ENCODE data around the gene LCN1. TPM values are rescaled to one million over a fixed set of nuclear protein-coding genes. Genes with fewer than 3 reads are reported as not detected.

LCN1 gene
- total and polyA plus RNA-seq, 2 of the 4 experiments (the other 2 are of a cell fraction), result not detected

- 64% methylated on average over 12 of the region's 27 CpGs; no CpG with 5 or more reads in 1 of the 2 experiments for WGBS, 2 experiments (ENCODE audit: extremely low coverage in 2 of 2, insufficient read length in 1 of 2)
- no peak overlapping the region for H3K4me2 ChIP-seq (ENCODE audit: low read depth, low read length)
- DNase-seq, result no peak
- in situ Hi-C loops (cut with MboI; ENCODE audit: low sequenced_read_pairs) (no loop called here), dilution Hi-C loops (cut with HindIII; ENCODE audit: low sequenced_read_pairs, unreplicated experiment) (no loop called here), intact Hi-C loops (cut with micrococcal nuclease) (no loop called here)
- H4K5ac ChIP-seq (ENCODE audit: low read depth, low read length), result no peak overlapping the region
- no peak for ATAC-seq (ENCODE audit: low read depth)
- H3K27me3 ChIP-seq (ENCODE audit: control insufficient read depth, insufficient read depth, low read length), result no peaks in the 10 kb centered on the region; the same call in none of the 2 replicates
- no peak overlapping the region for H2AFZ ChIP-seq (replicated peaks; ENCODE audit: low read length, poor library complexity)
- H3K56ac ChIP-seq (ENCODE audit: extremely low read depth, insufficient read depth, low read length), result no peak overlapping the region
- no peak overlapping the region for H2AK9ac ChIP-seq (replicated peaks; ENCODE audit: low read depth, low read length, poor library complexity)
- no peak overlapping the region for H2AK5ac ChIP-seq (ENCODE audit: low read depth, low read length)
- no peaks in the 10 kb centered on the region for H3K4me1 ChIP-seq (ENCODE audit: control insufficient read depth, insufficient read depth, low read length)
- no peak overlapping the region for H2BK20ac ChIP-seq (ENCODE audit: low read depth, low read length)
- H3K79me1 ChIP-seq (ENCODE audit: low read depth in 1 of 2, low read length in 2 of 2), result no peaks in the 10 kb centered on the region
- H2BK15ac ChIP-seq (ENCODE audit: low read depth, low read length), result no peak overlapping the region
- H3K4ac ChIP-seq (ENCODE audit: low read depth, low read length), result no peak overlapping the region
- no peak overlapping the region for H3K23ac ChIP-seq (ENCODE audit: low read depth, low read length)
- H3K18ac ChIP-seq (ENCODE audit: low read depth, low read length), result no peak overlapping the region
- POLR2A ChIA-PET (ENCODE audit: unreplicated experiment), result no interaction called here
- no peak overlapping the region for H3K27ac ChIP-seq (ENCODE audit: insufficient read depth, low read length)
- no peak overlapping the region for H4K8ac ChIP-seq (ENCODE audit: low read depth in 2 of 2, low read length in 2 of 2)
- H3K36me3 ChIP-seq (ENCODE audit: control insufficient read depth, insufficient read depth, low read length), result no peaks in the 10 kb centered on the region
- H3K9me1 ChIP-seq (ENCODE audit: insufficient read depth, low read length), result no peaks in the 10 kb centered on the region
- no peaks in the 10 kb centered on the region for H3K9me3 ChIP-seq (ENCODE audit: control insufficient read depth, insufficient read depth, low read length)
- H2BK120ac ChIP-seq (ENCODE audit: low read depth, low read length), result no peak overlapping the region
- no peak overlapping the region for H3K14ac ChIP-seq (replicated peaks; ENCODE audit: low read depth, low read length)
- BruUV-seq (replicated peaks), result no TSS peak
- no peak overlapping the region for H3K4me3 ChIP-seq (ENCODE audit: insufficient read depth, low read depth, low read length)
- CTCF ChIA-PET, result no interaction called here
- no peaks in the 10 kb centered on the region for H4K20me1 ChIP-seq (ENCODE audit: insufficient read depth, low read length)
- TF ChIP-seq, protein P1, sequence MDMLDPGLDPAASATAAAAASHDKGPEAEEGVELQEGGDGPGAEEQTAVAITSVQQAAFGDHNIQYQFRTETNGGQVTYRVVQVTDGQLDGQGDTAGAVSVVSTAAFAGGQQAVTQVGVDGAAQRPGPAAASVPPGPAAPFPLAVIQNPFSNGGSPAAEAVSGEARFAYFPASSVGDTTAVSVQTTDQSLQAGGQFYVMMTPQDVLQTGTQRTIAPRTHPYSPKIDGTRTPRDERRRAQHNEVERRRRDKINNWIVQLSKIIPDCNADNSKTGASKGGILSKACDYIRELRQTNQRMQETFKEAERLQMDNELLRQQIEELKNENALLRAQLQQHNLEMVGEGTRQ (IDR thresholded peaks at IDR 0.05; ENCODE audit: low read depth, low read length), result no peak
- no peak for TF ChIP-seq RAD21 (IDR thresholded peaks at IDR 0.05; ENCODE audit: low read length)
- TF ChIP-seq MAZ (IDR thresholded peaks at IDR 0.05; ENCODE audit: borderline replicate concordance, low read depth, low read length), result no peak
- no peak for TF ChIP-seq BHLHE40 (IDR thresholded peaks at IDR 0.05; ENCODE audit: low read depth, low read length)
- no peak for TF ChIP-seq SMC3 (IDR thresholded peaks at IDR 0.05; ENCODE audit: low read depth, low read length)
- no peak for TF ChIP-seq RCOR1 (IDR thresholded peaks at IDR 0.05; ENCODE audit: insufficient replicate concordance, low read length)
- H4K91ac ChIP-seq (ENCODE audit: insufficient read depth, low read depth, low read length), result no peak overlapping the region
- H3K9ac ChIP-seq (ENCODE audit: low read depth, low read length), result no peak overlapping the region
- no peak overlapping the region for H2BK5ac ChIP-seq (ENCODE audit: low read depth, low read length, poor library complexity, severe bottlenecking)
Measured at GRCh38 chr9:135524130-135524861, 3.1 kb downstream of the LCN1 start.

Measured in IMR-90 (cell line).